Amniotic epithelial cell (primary cell): ENCODE measurements around the gene MYLK.

Source experiments
- DNase-seq: peaks from one replicate; pipeline ENCODE4 v3.0.0-alpha.2; 2010; ENCODE audit warnings: low read depth

The MYLK gene

DNA sequence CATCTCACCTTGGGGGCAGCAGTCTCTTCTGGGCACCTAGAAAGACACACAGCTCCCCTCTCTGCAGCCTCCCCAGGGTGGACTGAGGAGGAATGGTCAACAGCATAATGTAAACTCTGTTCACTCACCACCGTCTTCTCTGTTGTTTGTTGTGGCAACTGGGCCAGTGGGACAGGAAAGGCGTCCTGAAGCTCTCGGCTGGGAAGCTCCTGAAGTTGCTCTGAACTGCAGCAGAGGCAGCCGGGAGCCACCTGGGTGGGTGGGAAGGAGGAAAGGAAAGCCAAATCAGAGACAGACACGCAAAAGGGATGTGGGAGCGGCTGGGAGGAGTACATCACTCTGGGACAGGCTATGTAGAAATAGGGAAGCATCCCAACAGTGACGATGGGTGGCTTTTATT lies 52.7 kb downstream of the MYLK start:
- DNase-seq: no peak

DNA sequence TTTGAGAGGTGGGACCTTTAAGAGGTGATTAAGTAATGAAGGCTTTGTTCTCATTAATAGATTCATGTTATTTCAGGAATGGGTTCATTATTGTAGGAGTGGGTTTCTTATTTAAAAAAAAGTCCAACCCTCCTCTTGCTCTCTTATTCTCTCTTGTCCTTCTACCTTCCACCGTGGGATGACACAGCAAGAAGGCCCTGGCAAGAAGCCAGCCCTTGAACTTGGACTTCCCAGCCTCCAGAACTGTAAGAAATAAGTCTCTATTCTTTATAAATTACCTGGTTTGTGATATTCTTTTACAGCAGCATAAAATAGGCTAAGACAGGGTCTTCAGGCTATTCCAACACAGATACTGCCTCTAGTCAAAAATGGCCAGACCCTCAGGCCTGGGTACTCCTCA lies 62.2 kb downstream of the MYLK start:
- DNase-seq: no peak

GRCh38 chr3:123819949-123820348 lies 64.2 kb downstream of the MYLK start:
- no peak for DNase-seq

- DNase-seq: peak; percentile 99
These were observed 65.2 kb downstream of the MYLK start for GRCh38 chr3:123818921-123819429.

DNA sequence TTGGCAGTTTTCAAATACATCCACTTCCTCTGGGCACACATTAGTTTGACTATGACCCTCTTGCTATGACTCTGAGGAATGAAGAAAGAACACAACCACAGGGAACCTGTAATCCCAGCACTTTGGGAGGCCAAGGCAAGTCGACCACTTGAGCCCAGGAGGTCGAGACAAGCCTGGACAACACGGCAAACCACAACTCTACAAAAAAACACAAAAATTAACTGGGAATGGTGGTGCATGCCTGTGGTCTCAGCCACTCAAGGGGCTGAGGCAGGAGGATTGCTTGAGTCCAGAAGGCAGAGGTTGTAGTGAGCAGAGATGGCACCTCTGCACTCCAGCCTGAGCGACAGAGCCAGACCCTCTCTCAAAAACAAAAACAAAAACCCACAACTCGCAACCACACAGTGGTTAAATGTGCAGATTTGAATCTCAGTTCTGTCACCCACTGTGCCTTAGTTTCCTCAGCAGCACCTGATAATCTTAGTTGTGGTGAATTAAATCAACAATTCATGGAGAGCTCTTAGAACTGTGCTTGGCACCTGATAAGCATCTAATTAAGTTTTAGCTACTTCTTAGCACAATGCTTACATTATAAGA lies 65.7 kb downstream of the MYLK start:
- DNase-seq: peak; percentile 85

- peak; percentile 44 for DNase-seq
These were observed 66.7 kb downstream of the MYLK start for GRCh38 chr3:123817413-123817812.

- peak; percentile 90 for DNase-seq
These were observed 67.4 kb downstream of the MYLK start for GRCh38 chr3:123816673-123817207.

GRCh38 chr3:123815981-123816380 lies 68.2 kb downstream of the MYLK start:
- no peak for DNase-seq

DNA sequence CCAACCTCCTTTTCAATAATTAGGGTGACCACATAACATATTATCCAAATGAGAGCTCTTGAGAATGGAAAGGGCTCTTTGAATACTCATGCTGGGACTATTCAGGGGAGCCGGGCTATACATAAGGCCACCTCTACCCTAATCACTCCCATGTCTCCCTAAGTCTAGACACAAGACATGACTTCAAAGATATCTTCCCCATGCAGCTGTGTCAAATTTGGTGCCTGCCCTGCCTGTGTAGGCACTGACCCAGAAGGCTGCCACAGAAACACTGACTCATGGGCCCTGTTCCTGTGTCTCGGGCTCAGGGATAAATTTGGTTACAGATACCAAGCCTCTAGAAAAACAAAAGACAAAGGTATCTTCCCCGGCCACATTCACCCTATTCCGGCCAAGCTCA lies 70.3 kb downstream of the MYLK start:
- no peak for DNase-seq

- DNase-seq: peak; percentile 42
These were observed 74.5 kb downstream of the MYLK start for GRCh38 chr3:123809597-123809996.

GRCh38 chr3:123808812-123809211 lies 75.3 kb downstream of the MYLK start:
- no peak for DNase-seq

GRCh38 chr3:123807820-123808219 lies 76.3 kb downstream of the MYLK start:
- DNase-seq: peak; percentile 48

DNA sequence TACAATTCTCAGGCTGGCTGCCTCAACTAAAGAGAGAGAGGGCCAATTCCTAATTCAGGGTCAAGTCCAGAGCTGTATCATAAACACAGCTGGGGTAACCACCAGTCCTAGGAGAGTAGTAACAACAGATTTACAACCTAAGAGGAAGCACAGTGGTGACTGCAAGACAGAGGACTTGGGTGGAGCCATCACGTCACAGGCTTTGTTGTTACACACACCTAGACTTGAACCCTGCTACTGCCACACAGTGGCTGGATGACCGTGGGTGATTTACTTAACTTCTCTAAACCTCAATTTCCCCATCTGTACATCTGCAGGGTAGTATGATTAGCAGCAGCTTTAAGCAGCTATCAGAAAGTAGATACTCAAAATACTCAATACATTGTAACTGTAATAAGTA lies 78.6 kb downstream of the MYLK start:
- DNase-seq: no peak

DNA sequence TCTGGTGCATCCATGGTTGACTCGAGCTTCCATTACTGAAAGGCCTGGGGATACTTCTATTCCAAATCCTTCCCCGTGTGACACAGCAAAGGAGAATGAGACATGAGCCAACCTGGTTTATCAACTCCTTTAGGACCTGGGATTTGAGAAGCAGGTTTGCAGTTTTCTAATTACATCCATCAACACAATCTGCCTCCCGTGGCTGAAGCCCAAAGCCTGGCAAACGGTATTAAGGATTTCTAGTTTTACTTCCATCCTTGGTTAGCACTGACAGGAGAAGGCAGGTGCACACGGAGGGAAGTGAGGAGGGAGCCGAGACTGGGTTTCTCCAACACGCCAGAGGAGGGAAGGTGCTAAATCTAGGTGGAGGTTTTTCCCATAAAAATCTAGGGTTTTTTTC lies 79.0 kb downstream of the MYLK start:
- DNase-seq: no peak

DNA sequence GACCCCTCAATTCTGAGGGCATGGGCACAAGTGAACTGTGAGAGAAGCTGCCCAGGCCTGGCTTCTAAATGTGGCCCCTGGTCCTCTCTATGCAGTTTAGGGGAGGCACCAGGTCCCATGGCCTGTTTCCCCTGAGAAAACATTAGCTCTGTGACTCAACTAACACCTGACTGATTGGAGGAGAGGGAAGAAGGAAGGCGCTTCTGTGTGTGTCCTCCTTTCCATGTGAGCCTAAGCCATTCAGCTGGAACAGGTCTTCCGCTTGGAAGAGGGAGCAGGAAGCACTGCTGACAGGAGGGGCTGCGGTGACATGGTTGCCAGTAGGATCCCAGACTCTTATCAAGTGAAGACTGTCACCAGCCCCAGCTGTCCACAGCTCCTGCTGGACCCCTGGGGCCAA lies 79.5 kb downstream of the MYLK start:
- no peak for DNase-seq

DNA sequence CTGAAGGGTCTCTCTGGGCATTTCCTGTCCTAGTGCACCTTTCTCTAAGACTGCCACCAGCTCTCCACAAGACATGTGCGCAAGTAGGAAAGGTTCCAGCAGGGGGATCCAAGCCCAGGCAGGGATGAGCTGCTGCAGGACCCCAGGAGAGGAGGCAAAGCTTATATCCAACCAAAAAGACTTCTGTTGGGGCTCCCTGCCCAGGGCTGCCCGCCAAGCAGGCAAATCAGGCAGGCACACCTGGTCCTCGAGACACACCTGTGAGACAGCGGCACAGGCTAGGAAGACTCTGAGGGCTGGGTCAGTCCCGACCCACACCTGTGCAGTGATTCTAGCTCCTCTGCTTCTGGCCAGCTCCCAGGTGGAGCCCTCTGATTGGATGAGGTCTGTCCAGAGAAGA lies 80.6 kb downstream of the MYLK start:
- DNase-seq: no peak

GRCh38 chr3:123802007-123802625 lies 82.0 kb downstream of the MYLK start:
- DNase-seq: no peak

- DNase-seq: no peak
These were observed 82.7 kb downstream of the MYLK start for GRCh38 chr3:123801474-123801873.

DNA sequence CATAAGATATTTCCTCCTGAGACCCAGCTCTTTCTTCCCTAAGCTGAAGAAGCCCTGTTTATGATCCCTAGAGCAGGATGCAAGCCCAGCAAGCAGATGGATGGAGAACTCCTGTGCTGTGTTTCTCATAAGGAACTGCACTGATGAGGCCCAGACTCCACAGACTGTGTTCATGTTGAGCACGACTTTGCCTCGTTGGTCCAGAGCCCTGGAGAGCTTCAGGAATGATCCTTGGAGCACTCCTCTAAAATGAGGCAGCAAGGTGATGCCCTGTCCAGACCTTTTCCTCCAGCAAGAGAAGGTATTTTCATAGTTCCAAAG lies 83.8 kb downstream of the MYLK start:
- DNase-seq: no peak

DNA sequence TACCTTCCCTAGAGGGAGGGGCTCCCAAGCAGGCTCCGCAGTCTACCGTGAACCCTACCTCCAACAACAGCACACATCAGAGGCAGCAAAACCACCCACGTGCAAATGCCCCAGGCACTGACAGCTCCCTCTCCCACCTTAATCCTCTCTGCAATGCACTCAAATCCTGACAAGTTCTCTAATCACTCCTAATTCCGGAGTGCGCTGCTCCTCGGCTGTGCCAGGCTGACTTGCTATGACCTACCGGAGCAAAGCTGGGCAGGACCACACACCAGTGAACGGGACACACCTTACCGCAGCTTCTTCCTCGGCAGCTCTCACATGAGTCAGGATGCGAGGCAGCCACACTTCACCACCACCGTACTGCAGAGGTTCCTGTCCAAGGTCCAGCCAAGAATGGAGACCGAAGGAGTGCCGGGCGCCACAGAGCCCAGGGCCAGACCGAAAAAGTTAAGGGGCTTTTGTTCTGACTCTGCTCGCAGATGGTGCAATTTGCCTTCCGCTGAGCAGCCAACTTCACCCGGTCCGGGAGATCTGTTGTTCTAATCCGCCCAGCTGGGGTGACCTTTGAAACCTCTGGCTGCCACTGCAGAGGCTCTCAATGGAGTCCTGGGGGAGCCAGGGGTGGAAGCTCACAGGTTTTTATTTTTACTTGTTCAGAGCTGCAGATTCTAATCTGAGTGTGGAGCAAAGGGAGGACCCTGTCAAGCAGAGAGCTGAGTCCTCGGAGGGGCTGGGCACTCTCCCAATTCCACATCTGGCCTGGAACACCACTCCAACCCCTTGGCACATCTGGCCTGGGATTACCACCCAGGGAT lies 84.4 kb downstream of the MYLK start:
- peak; percentile 72 for DNase-seq

GRCh38 chr3:123798550-123798949 lies 85.6 kb downstream of the MYLK start:
- peak; percentile 58 for DNase-seq

DNA sequence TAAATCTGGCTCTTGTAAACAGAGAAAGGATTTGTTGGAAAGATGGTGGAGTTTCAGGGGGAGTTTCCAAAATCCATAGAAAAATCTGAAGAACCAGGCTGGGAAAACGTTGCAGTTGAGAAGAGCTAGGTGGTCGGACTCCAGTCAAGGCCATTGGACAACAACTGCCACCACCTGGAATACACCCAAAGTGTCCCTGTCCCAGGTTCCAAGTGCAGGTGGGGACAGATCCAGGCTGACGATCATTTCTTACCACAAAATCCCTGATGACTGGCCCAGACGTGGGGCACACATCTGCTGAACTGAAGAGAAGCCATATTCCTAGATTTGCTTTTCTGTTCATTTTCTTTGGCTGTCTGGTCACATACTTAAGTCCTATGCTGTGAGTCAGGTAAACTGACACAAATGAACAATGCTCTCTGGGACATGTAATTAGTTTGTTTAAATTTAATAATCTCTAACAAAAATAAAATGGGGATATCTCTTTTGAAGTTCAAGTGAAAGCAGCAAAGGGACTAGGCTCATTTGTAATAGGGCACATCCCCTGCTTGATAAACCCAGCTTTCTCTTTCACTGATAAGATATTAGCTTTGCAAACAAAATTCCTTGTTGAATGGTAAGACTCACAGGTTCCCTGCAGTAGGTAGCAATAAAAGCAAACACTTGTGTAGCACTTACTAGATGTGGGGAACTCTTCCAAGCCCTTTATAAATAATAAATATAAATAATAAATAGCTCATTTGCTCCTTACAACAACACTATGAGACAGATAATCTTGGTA lies 88.5 kb downstream of the MYLK start:
- no peak for DNase-seq
